AG08396 (cell line): ENCODE results near the gene SOS2.

Experiments used
- DNase-seq: peaks from one replicate; pipeline ENCODE4 v3.0.0; 2012; ENCODE audit warnings: low spot score, mixed read lengths

SOS2 gene

DNA sequence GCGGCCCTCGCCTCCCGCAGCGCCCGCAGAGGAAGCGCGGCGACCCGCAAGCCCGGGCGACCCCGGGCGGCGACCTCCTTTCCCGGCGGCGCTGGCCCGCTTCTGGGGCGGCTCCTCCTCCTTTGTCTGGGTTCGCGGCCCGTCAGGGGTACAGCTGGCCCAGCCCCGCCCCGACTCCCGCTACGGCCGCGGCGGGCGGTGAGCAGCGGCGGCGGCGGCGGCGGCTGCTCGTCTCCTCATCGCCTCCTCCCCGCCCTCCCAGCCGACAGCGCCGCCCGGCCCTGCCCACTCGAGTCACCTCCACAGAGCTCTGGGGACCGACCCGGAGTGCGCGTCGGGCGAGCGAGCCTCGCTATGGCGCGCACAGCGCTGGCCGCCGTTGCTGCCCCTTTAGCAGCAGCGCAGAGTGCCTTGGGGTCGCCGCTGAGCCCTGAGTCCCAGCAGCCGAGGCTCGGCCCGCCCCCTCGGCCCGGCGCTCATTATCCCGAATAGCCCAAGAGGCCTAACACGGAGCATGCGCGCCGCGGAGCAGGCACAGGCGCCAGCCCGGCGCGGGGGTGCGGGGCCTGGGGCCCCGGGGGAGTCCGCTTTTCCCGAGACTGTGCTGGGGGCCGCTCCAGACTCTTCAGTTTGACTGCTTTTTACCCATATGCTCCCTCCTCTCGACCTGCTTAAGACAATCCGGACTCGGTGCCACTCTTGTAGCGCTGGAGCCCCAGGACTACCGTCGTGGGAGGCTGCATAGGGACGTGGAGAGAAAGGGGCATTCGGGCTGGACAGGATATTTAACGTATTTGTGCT lies at the start of gene SOS2:
SOS2 (minus strand) TSS at position 104 of the 801 bp plus-strand sequence. CDS start 295 bp downstream, outside the sequence.
- peak; percentile 92 for DNase-seq

DNA sequence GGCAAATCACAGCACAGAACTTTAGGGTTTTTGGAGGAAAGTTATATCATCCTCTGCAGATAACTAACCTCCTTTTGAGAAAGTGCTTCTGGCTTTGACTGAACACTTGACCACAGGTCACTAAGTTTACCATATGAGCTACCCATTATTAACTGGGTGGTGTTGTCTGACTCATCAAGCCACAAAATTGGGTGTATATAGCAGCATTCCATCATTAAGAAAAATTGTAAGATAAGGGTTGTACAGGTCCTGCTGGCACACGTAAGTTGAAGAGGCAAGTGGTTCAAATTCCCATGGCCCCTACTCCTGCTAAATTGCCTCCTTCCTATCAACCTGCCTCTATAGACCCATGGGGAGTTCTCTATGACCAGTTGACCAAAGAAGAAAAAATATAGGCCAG lies 41.1 kb upstream of the SOS2 start:
- DNase-seq, result no peak

DNA sequence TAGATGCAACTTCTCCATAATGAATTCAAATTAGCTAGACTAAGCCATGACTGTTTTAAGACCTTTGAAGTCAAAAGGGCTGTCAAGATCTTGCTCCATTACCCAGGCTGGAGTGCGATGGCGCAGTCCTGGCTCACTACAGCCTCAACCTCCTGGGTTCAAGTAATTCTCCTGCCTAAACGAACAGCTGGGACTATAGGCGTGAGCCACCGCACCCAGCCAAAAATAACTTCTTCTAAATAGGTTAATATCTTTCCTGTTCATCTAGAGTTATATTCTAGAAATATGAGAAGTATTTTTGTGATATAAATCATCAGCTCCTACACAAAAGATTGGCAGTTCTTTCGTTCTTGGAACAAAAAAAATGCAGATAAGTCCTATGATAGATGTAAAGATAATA lies 39.6 kb upstream of the SOS2 start:
- no peak for DNase-seq

DNA sequence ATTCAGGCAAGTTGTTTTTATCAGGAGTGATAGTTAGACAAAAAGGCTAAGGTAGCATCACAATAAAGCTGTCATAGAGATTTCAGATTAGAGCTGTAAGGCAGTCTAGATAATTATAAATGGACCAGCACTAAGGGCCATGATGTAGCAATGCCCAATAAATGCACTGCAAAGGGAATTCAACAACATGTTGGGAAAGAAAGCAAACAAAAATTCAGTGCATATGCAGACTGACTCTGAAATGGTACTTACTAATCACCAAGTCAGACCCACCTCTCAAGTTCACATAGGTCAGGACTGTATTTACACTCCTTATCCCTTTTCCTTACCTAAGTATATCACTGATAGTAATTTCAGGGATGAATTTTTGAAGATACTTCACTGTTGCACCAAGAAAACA lies 33.7 kb upstream of the SOS2 start:
- DNase-seq, result no peak

DNA sequence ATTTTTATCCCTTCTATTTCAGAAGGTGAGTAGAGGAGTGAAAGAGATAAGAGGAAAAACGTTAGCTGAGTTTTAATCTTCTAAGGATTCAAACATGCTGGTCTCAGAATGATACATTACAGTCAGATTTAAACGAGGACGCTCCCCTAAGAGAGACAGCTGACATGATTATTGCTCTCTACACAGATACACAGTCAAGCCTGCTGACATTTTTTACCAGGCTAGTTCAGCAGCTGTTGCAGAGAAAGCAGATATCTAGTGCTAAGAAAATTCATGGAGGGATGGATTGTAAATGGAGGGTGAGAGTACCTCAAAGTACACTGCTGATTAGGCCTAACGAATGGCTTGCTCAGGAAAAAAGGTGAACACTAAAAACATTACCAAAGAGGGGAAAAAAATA lies 31.9 kb upstream of the SOS2 start:
- DNase-seq, result no peak

DNA sequence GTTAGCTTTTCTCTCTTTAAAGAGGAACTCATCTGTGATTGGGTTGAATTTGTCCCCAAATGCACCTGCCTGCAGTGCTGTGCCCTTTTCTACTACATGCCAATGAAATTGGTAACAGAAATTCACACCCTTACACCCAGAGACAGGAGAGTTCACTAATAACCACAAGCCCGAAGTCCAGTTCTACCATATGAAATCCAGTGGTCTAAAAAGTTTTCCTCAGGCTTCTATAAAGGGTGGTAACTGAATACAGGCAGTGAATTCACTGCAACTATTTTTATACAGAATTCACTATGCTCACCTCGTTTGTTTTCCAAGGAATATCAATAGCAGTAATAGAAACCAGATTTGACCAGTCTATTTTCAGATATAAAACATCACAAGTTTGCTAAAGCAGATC lies 31.5 kb upstream of the SOS2 start:
- no peak for DNase-seq

DNA sequence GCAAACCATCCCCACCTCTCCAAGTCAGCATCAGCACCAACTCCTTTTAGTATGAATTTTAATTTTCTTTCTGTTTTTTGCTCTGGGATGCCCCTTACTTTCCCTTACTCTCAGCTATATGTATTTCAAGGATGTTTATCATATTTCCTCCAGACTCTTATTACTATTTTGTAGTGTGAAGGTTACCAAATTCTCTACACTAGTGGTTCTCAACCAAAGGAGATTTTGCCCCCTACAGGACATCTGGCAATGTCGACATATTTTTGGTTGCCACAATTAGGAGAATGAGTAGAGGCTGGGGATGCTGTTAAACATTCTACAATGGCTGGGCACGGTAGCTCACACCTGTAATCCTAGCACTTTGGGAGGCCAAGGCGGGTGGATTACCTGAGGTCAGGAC lies 29.1 kb upstream of the SOS2 start:
- DNase-seq, result peak; percentile 11

DNA sequence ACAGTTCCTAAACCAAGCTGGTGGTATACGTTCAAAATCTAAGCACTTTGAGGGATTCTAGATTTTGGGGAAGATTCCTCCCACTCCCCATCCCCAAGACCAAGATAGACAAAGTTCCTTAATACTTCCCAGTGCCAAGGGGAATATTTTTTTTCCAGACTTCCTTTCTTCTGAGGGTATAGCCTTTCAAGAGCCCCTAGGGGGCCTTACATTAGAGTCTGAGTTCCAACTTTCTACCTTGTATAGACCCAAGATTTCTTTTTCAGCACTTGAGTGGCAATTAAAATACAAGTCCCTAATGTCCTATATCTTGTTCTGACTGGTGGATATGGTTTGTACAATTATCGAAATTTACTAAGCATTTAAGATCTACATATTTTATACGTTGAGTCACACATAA lies 28.7 kb upstream of the SOS2 start:
- no peak for DNase-seq

DNA sequence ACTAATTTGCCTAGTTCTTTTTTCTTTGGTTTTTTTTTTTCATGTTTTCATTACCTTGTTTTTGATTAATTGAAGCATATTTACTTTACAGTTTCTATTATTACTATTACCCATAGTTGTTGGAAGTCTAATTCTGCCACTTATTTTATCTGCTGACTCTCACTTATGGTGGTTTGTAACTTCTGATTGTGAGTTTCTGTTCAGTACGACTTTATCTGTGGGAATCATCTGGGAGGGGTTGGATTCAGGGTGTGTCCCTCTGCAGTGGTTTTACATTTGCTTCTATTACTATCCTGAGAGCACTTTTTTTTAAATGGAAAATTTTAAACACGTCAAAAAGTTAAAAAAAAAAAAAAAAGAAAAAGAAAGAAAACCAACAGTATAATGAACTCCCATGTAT lies 26.4 kb upstream of the SOS2 start:
- DNase-seq, result no peak

DNA sequence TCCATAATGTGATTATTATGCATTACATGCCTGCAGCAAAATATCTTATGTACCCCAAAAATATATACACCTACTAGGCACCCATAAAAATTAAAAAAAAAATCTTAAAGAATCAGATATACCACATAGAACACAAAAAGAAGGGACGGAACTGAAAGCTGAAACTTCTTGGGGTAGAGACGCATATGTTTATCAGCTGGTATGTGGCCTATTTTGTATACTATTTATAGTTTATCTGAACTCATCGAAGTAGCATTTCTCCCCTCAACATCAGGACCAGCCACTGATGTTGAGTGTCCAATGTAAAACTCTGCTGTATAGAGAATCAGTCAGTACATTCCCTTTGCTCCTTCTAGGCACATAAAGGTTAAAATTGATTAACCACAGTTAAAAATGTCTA lies 22.9 kb upstream of the SOS2 start:
- DNase-seq, result no peak

DNA sequence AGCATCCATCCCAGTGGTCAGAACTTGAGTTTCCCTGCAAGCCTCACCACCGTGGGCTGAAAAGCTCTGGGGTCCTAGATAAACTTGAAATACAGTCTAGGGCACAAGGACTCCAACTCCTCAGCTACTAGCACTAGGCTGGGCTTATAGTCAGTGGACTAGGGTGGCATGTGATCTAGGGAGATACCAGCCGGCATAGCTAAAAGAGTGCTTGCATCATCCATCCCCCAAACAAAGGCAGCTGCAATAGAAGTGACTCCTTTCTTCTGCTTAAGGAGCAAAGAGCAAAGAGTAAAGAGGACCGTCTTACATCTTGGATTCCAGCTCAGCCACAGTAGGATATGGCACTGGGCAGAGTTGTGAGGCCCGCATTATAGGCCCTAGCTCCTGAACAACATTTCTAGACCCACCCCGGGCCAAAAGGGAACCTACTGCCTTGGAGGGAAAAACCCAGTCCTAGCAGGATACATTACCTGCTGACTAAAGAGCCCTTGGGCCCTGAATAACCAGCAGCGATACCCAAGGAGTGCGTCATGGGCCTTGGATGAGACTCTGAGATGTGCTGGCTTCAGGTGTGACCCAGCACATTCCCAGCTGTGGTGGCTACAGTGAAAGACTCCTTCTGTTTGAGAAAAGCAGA lies 17.9 kb upstream of the SOS2 start:
- DNase-seq, result no peak

DNA sequence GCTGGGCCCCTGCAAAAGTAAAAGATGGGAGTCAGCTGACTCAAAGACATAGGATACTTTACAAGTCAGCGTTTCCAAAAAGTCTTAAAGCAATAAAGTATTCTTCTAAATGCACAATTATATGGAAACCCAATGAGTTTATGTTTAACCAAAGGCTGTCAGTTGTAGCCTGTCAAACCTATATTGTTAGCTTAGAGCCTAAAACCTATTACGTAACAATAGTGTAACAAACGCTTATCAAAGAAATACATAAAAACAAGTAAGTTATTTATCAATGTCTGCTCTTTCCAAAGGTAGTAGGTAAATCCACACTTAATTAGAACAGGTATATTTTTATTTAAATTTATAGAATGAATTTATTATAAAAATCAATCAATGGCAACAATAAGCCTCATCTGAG lies 15.9 kb upstream of the SOS2 start:
- DNase-seq, result no peak

DNA sequence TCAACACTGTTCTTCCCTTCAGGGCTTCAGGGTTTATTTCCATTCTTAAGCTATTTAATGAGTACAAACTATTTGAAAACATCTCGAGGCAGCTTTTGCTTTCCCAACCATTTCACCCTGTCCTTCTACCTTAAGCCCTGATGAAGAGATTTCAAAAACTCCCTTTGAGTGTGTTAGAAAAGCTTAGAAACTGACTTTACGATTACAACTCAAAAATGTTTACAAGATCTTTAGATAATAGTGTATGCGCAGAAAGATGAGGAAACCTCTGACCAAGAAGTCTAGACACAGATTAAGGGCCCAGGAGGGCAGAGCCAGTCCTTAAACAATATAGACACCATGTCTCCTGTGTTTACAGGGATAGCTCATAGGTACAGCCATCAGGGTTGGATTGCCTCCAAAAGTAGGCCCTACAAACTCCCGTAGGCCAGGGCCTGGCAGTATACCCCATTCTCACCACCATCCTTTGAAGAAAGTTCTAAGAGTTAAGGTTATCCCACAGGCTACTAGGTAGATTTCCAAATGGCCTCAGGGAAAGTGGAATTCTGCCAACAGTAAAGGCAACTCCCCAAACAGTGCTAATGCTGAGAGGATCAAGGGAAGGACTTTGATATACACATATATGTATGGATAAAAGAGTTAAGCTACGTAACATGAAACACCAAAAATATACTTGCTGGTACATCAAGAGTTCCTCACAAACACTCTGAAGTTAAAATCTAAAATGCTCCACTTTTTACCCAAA lies 11.4 kb upstream of the SOS2 start:
- no peak for DNase-seq

DNA sequence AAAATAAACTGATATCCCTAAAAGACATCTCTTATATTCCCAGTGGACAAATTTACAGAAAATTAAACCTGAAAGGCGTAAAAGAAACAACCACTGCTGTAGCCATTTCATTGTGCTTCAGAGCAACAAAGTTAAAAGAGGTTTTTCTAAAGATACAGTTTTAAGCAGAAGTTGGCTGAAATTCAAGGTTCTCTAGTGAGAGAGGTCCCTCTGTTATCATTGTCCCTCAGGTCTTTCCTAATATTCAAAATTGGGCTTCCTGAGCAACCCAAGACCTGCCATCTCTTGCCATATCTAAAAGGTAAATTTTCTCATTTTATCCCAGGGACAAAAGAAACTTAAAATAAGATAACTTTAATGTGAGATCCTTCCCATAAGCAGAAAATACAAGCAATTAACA lies 10.7 kb upstream of the SOS2 start:
- no peak for DNase-seq

DNA sequence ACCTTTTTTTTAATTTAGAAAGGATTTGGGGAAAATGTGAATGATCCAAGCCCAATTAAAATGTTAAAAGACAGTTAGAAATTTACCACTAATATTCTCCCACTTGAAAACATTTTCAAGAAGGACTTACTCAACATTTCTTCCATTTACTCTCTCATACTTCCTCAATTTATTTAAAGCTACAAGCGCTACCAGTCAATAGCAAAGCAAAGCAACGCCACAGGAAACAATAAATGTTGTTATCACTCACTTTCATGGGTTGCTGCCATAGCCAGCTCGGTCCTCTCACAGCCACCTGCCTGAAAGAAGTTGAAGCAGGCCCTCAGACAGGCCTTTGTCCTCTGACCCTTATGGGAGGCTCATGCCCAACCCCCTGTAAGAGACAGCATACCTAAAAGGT lies 6.0 kb upstream of the SOS2 start:
- DNase-seq, result no peak

DNA sequence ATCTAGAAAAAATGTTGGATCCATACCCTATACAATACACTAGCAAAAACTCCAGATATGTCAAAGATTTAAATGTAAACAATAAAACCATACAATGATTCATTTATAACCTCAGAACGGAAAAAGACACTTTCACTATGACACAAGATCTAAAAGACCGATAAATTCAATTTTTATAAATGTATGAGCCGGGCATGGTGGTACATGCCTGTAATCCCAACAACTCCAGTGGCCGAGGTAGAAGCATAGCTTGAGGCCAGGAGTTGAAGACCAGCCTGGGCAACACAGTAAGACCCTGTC lies 2.5 kb upstream of the SOS2 start:
- DNase-seq, result no peak

DNA sequence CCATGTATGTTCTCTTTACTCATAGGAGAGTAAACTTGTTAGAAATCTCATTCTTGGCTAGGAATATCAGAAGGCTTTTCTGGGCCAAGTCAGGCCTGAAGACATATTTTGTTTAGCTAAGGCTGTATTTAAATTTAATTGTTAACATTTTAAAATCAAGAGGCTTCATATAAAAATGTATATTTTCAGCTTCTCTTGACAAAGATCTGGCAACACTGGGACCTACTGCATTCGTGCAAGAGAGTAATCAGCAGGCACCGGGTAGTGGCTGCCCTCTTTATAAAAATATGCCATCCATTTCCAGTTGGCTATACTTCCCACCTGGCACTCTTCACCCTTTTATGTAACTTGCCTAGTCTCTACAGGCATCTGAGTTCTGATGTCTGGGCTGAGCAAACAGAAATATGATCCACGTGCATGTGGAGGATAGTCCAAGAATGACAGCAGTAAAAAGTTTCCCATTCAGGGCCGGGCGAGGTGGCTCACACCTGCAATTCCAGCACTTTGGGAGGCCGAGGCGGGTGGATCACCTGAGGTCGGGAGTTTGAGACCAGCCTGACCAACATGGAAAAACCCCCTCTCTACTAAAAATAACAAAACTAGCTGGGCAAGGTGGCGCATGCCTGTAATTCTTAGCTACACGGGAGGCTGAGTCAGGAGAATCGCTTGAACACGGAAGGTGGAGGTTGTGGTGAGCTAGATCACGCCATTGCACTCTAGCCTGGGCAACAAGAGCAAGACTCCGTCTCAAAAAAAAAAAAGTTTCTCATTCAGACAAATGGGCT lies 2.0 kb upstream of the SOS2 start:
- DNase-seq, result no peak

DNA sequence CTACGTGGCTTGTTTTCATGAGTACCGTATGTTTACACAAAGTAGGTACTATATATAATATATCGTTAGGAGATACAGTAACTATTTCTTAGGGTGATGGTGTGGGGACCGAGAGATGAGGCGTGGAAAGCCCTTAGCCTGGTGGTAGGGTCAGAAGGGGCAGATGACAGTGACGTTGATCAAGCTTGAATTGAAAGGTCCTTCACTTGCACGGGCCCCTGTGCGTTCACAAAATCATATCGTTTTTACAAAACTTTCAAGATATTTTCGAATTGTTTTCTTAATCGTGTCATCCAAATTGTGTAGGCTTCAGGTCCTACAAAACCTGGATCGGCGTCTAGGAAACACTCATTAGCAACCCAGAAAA lies 881 bp upstream of the SOS2 start:
- no peak for DNase-seq

DNA sequence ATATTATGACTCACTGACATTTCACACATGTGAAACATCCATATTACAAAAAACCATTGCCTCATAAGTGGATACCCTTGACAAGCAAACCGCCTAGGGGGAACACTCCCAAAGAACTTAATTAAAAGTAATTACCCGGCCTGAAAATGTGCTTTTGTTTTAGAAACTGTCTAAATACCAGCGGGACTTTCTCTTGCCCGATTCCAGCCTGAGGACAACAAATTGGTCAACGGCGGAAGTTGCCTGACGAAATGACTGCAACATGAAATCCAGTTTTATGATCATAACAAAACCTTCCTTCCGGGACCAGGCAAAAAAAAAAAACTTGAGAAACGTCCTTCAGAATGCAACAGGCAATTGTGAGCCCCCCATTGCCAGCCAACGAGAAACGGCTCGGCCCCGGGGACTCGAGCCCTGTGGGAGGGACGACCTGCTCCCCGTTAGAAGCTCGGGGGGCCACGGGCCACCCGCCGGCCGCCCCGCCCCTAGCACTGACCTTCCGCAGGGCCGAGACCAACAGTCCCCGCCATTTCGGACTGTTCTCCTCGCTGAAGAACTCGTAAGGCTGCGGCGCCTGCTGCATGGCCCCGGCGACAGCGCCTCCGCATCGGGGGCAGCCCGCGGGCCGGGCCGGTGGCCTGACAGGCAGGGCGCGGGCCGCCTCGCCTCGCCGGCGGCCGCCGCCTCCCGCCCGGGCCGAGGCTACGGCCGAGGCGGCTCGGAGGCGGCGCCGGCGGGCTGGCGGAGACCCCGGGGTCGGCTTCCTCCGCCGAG lies 490 bp downstream of the SOS2 start:
- DNase-seq, result peak; percentile 44

DNA sequence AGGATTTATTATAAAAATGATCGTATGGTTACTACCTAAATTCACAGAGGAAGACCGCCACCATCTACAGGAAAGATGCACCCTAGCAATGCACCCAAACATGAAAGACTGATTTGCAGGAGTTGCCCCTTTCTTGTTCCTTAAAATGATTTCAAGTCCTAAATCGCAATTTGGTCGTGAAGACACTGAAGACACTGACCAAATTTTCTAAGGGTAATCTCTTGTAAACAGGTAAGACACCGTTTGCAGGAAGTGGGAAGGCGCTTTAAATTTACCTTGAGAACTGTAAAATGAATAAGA lies 1.0 kb downstream of the SOS2 start:
- DNase-seq, result no peak

DNA sequence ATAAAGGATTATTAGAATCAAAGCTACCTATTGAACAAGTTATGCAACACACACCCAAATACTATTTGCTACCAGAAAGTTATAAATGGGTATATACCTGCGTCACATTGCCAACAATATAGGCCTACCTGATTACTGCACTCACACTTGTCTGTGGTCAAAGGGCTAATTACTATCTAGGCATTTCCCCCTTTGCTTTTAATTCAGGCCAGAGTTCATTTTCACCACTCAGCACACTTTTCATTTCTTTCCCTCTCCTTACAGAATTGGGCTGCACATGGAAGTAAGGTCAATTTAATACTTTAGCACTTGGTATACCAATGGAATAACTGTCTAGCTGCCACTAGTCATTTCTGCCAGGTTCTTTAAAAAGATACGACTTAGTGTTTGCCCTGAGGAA lies 1.7 kb downstream of the SOS2 start:
- no peak for DNase-seq

DNA sequence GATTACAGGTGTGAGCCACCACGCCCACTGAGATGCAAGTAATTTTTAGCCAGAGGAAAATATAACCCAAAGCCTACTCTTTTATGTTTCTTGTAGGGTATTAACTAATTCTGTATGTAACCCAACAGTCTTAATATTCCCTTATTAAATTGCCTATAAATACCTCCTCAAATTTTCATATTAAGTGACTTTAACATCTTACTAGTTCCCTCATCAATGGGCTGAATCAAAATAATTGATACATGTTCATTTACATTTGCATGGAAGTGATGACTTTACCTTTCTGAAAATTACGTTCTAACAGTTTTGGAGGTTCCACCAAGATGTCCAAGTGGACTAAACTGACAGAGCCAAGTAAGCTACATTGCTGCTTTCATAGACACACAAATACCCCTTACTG lies 3.1 kb downstream of the SOS2 start:
- DNase-seq, result no peak
